Tibial nerve (tissue), 4 donors: ENCODE measurements around the gene OPCML. TPM values are rescaled to one million over a fixed set of nuclear protein-coding genes. Genes with fewer than 3 reads are reported as not detected.

ENCODE experiments used
- DNase-seq, 2 donors: peaks; one replicate each; pipeline ENCODE4 v3.0.0-alpha.2; 2019; ENCODE audit warnings: low spot score in 2 of 2
- H3K27ac ChIP-seq, 4 donors: fragments of 200-600 bp; sonication (generic) in 3 of 4; one replicate each; pipeline ENCODE4 v1.5.1; 2017 to 2019; ENCODE audit warnings: mild to moderate bottlenecking in 1 of 4
- H3K27me3 ChIP-seq, 2 donors: fragments of 200-600 bp; sonication (generic) in 1 of 2; one replicate each; pipeline versions ENCODE4 v1.5.1 to v1.6.0; 2017 to 2019
- H3K36me3 ChIP-seq, 3 donors: fragments of 200-600 bp; sonication (generic); one replicate each; pipeline ENCODE4 v1.5.1; 2018 to 2019
- H3K4me1 ChIP-seq, 4 donors: fragments of 200-600 bp; sonication (generic) in 3 of 4; one replicate each; pipeline ENCODE4 v1.5.1; 2017 to 2019
- H3K4me3 ChIP-seq, 4 donors: fragments of 200-600 bp; sonication (generic) in 3 of 4; one replicate each; pipeline ENCODE4 v1.5.1; 2017 to 2019; ENCODE audit warnings: mild to moderate bottlenecking in 1 of 4, moderate library complexity in 1 of 4
- H3K9me3 ChIP-seq, 4 donors: fragments of 200-600 bp; sonication (generic) in 3 of 4; one replicate each; pipeline ENCODE4 v1.5.1; 2017 to 2019
- EP300 ChIP-seq, 2 donors: sonication (generic); formaldehyde crosslinking; IDR thresholded peaks; one replicate each; pipeline ENCODE4 v1.6.1; 2017; ENCODE audit warnings: antibody characterized with exemption in 2 of 2, mild to moderate bottlenecking in 1 of 2
- POLR2A ChIP-seq, 2 donors: fragments of 450-650 bp; IDR thresholded peaks; one replicate each; pipeline ENCODE4 v1.6.1; 2017; ENCODE audit warnings: antibody characterized with exemption in 2 of 2, mild to moderate bottlenecking in 2 of 2, moderate library complexity in 2 of 2
- WGBS, 2 donors: methylation state at CpG; one replicate each; pipeline ENCODE4 v1.1.5; 2018; 5-methylcytosine and 5-hydroxymethylcytosine counted together
- total RNA-seq, 4 donors: library from RNA; depleted of rRNA; stranded (reverse); fragments of >200 nt; gene quantifications; one replicate each; pipeline ENCODE4 v1.1.0, GENCODE V29; 2016
- TF ChIP-seq, protein P1 (sequence below), 5 experiments: fragments of 200-600 bp in 3 of 5; fragments of 450-650 bp in 2 of 5; sonication (generic) in 3 of 5; IDR thresholded peaks; one replicate each; pipeline ENCODE4 v1.5.1; 2016 to 2019; ENCODE audit warnings: antibody characterized with exemption in 5 of 5, mild to moderate bottlenecking in 3 of 5, moderate library complexity in 2 of 5

The OPCML gene
- total RNA-seq, 4 donors from 2014 or later: 1.0 to 10.8 (median 1.9) TPM

DNA sequence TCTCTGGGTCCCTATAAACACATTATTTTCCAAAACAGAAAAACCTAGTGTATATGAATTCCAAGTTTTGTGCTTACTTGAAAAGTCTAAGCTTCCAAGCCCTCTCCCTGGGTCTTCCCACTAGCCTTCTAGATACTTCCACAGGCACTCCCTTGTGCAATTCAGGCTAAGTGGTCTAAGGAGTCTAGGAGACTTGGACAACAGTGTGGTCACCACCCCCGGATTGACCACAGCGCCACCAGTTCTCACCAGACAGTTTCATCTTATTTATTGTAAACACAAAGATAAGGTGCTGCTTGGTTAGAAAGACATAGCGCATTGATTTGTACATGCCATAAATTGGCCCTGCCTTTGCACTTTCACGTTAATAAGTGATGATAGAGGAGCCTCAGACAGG, 623.9 kb downstream of the OPCML start:
- 94 to 95% methylated on average over 4 of the region's 4 CpGs for WGBS, 2 donors
- H3K36me3 ChIP-seq: no peaks in the 10 kb centered on the region
- H3K27ac ChIP-seq: no peak overlapping the region
- DNase-seq: no peak
- peaks cover 0 to 4% (median 2%) of the 10 kb centered on the region in 4 donors for H3K4me1 ChIP-seq
- no peaks in the 10 kb centered on the region for H3K27me3 ChIP-seq
- no peaks in the 10 kb centered on the region for H3K9me3 ChIP-seq
- H3K4me3 ChIP-seq: no peak overlapping the region
- TF ChIP-seq POLR2A (IDR thresholded peaks at IDR 0.05): no peak
- no peak for TF ChIP-seq EP300 (IDR thresholded peaks at IDR 0.05)
- TF ChIP-seq, protein P1, sequence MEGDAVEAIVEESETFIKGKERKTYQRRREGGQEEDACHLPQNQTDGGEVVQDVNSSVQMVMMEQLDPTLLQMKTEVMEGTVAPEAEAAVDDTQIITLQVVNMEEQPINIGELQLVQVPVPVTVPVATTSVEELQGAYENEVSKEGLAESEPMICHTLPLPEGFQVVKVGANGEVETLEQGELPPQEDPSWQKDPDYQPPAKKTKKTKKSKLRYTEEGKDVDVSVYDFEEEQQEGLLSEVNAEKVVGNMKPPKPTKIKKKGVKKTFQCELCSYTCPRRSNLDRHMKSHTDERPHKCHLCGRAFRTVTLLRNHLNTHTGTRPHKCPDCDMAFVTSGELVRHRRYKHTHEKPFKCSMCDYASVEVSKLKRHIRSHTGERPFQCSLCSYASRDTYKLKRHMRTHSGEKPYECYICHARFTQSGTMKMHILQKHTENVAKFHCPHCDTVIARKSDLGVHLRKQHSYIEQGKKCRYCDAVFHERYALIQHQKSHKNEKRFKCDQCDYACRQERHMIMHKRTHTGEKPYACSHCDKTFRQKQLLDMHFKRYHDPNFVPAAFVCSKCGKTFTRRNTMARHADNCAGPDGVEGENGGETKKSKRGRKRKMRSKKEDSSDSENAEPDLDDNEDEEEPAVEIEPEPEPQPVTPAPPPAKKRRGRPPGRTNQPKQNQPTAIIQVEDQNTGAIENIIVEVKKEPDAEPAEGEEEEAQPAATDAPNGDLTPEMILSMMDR (IDR thresholded peaks at IDR 0.05): no peak

DNA sequence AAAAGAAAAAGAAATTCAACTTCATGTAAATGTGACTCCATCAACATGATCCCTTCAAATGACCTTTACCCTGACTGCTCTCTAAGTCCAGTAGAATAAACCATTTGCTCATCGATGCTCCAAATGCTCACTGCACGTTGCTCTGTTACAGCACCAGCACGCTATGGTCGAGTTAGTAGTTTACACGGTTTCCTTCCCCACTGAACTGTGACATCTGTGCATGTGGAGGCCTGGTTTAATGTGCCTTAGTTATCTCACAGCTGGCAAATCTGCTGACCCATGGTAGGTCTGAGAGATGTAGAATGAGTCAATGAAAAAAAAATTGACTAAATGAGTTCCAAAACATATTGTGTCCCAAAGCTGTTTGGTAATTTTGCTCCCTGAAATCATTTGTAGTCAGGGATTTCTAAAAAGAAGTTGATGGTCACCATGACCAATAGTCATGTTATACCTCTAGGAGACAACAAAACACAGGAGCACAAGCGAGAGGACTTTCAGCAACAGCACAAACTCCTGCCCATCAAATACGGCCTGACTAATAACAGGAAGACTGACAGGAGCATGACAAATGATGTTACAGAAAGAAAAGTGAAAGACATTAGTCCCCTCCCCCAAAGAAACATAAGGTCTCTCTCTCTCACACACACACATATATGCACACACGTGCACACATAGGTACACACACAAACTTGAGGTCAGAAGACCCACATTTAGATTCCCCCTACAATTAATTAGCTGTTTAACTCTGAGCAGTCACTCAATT, 624.5 kb downstream of the OPCML start:
- no peaks in the 10 kb centered on the region for H3K9me3 ChIP-seq
- no peak for TF ChIP-seq POLR2A (IDR thresholded peaks at IDR 0.05)
- no peak for TF ChIP-seq EP300 (IDR thresholded peaks at IDR 0.05)
- TF ChIP-seq, protein P1 (IDR thresholded peaks at IDR 0.05): no peak
- H3K4me3 ChIP-seq: no peak overlapping the region
- H3K4me1 ChIP-seq: peaks cover 0 to 4% (median 2%) of the 10 kb centered on the region in 4 donors
- H3K36me3 ChIP-seq: no peaks in the 10 kb centered on the region
- H3K27ac ChIP-seq: no peak overlapping the region
- DNase-seq: no peak
- no peaks in the 10 kb centered on the region for H3K27me3 ChIP-seq
- 86 to 95% methylated on average over 8 of the region's 8 CpGs for WGBS, 2 donors

DNA sequence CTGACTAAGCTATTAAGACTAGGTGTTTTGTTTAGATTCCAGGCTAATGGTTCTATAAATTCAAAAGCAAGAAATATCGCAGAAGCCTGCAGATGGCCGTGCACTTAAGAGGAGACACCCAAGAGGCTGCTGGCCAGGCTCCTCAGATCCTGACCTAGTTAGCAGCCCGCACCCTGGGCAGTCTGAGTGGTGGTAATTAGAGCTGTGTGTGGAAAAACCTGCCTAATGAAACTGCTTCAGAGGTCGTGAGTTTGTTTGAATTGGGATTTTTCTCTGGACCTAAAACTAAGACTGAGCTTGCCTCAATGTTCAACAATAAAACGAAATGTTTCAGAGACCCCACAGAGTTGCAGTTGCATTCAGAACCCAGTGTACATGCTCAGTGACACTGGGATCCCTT, 627.7 kb downstream of the OPCML start:
- Histone ChIP-seq H3K27ac (no peak overlapping the region), H3K36me3 (no peaks in the 10 kb centered on the region), H3K9me3 (no peaks in the 10 kb centered on the region), H3K27me3 (no peaks in the 10 kb centered on the region), H3K4me3 (no peak overlapping the region), H3K4me1 (no peaks in the 10 kb centered on the region)
- DNase-seq: no peak
- WGBS, 2 donors: 59 to 63% methylated on average over 5 of the region's 5 CpGs
- TF ChIP-seq, protein P1 (IDR thresholded peaks at IDR 0.05): no peak
- TF ChIP-seq EP300 (IDR thresholded peaks at IDR 0.05): no peak

DNA sequence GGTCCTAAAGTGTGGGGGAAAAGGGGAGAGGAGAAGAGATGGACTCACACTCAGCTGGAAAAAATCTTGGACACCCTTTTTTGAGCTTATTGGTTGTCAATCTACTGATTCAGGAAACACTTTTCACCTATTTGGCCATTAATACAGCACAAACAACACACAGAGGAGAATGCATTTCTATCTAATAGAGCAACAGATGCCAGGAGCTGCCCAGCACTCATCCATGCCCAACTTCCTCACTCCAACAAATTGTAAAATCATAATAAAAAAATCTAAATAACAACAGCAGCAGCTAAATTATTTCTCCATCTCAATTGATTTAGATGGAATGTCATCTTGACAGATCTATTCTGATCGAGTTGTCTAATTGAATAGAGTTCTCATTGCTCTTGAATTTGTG, 628.2 kb downstream of the OPCML start:
- Histone ChIP-seq H3K27me3 (no peaks in the 10 kb centered on the region), H3K27ac (no peak overlapping the region), H3K4me3 (no peak overlapping the region), H3K36me3 (no peaks in the 10 kb centered on the region), H3K4me1 (no peaks in the 10 kb centered on the region), H3K9me3 (no peaks in the 10 kb centered on the region)
- TF ChIP-seq POLR2A (IDR thresholded peaks at IDR 0.05): no peak
- TF ChIP-seq, protein P1 (IDR thresholded peaks at IDR 0.05): no peak
- TF ChIP-seq EP300 (IDR thresholded peaks at IDR 0.05): no peak
- DNase-seq: no peak
- WGBS, 2 donors: 18 to 37% methylated on average over 1 of the region's 1 CpG

DNA sequence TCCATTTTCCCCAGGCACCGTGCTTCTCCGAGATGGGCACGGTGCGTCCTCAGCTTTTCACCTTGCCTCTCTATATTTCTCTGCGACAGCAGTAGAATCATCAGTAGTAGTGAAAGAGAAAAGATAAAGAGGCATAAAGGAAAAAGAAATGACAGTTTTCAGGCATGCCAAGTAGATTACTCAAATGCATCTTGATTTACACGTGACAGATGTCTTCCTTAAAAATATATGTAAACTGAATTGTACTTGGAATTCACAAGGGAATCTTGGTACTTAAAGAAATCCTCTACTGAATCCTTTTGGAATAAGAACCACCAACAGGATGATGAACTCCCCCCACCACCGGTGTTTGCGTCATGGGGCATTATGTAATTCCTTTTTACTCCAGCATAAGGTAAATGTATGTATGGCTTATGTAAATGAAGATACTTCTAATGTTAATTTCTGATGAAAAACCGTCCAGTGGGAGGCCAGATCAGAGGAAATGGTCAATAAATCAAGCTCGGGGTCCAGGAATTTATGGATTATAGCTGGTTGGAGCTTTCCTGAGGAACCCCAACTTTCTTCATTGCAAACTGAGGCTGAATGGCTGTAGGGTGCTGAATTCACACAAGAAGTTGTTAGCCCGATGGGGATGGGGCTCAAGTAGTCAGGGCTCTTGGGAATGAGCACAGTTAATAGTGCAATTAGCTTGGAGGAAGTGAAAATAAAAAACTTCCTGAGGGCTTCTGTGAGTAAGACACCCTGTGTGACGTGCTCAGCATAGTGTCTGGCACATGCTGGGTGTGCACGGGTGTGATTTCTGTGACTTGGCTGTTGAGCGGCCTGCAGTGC, 630.4 kb downstream of the OPCML start:
- no peaks in the 10 kb centered on the region for H3K4me1 ChIP-seq
- no peaks in the 10 kb centered on the region for H3K9me3 ChIP-seq
- 78 to 82% methylated on average over 14 of the region's 14 CpGs for WGBS, 2 donors
- no peak for TF ChIP-seq EP300 (IDR thresholded peaks at IDR 0.05)
- TF ChIP-seq, protein P1 (IDR thresholded peaks at IDR 0.05): no peak
- no peak for TF ChIP-seq POLR2A (IDR thresholded peaks at IDR 0.05)
- H3K27me3 ChIP-seq: no peaks in the 10 kb centered on the region
- no peak overlapping the region for H3K27ac ChIP-seq
- DNase-seq: no peak
- H3K4me3 ChIP-seq: no peak overlapping the region
- H3K36me3 ChIP-seq: no peaks in the 10 kb centered on the region
